Mesendoderm (in vitro differentiated cells): ENCODE measurements around the gene CEP89.
"Not testable (repeated sequence)": the region's sequence is repeated elsewhere in the genome, so short reads cannot be mapped to it uniquely, and the experiment has no call there.

Experiments used
- DNase-seq: peaks from one replicate; pipeline ENCODE4 v3.0.0; 2013
- H2AK5ac ChIP-seq: 2 replicates; pipeline ENCODE4 v1.6.1; 2013; ENCODE audit warnings: low read length, inconsistent platforms
- H2BK120ac ChIP-seq: 2 replicates; pipeline ENCODE4 v1.6.1; 2013; ENCODE audit warnings: low read depth, mild to moderate bottlenecking, low read length, moderate library complexity, mixed read lengths
- H2BK15ac ChIP-seq: replicated peaks from 2 replicates; pipeline ENCODE4 v1.6.1; 2013; ENCODE audit warnings: low read depth, mild to moderate bottlenecking, moderate library complexity
- H2BK5ac ChIP-seq: 2 replicates; pipeline ENCODE4 v1.6.1; 2013; ENCODE audit warnings: low read length, inconsistent platforms
- H3K18ac ChIP-seq: 2 replicates; pipeline ENCODE4 v1.6.1; 2013; ENCODE audit warnings: mild to moderate bottlenecking, low read length, mixed read lengths
- H3K23ac ChIP-seq: one replicate; pipeline ENCODE4 v1.6.1; 2013; ENCODE audit warnings: low read length
- H3K27ac ChIP-seq: 2 replicates; pipeline ENCODE4 v1.5.1; 2013; ENCODE audit warnings: low read depth, mild to moderate bottlenecking, inconsistent platforms, low read length, moderate library complexity
- H3K27me3 ChIP-seq: 2 replicates; pipeline ENCODE4 v1.6.1; 2013; ENCODE audit warnings: low read length, control low read depth, mild to moderate bottlenecking, inconsistent platforms; ENCODE audit not compliant: insufficient read depth, poor library complexity
- H3K36me3 ChIP-seq: 2 replicates; pipeline ENCODE4 v1.6.1; 2013; ENCODE audit warnings: low read length, inconsistent platforms; ENCODE audit not compliant: control insufficient read depth, insufficient read depth
- H3K4ac ChIP-seq: one replicate; pipeline ENCODE4 v1.6.1; 2013; ENCODE audit warnings: low read depth, mild to moderate bottlenecking, low read length, moderate library complexity
- H3K4me1 ChIP-seq: 2 replicates; pipeline ENCODE4 v1.6.1; 2013; ENCODE audit warnings: low read depth, low read length, inconsistent platforms; ENCODE audit not compliant: control insufficient read depth
- H3K4me2 ChIP-seq: 2 replicates; pipeline ENCODE4 v1.6.1; 2013; ENCODE audit warnings: low read length
- H3K4me3 ChIP-seq: 2 replicates; pipeline ENCODE4 v1.5.1; 2013; ENCODE audit warnings: mild to moderate bottlenecking, low read length
- H3K56ac ChIP-seq: one replicate; pipeline ENCODE4 v1.6.1; 2013; ENCODE audit warnings: low read length
- H3K79me1 ChIP-seq: 2 replicates; pipeline ENCODE4 v1.6.1; 2013; ENCODE audit warnings: low read length, inconsistent platforms
- H3K79me2 ChIP-seq: 2 replicates; pipeline ENCODE4 v1.6.1; 2013; ENCODE audit warnings: mild to moderate bottlenecking, low read length; ENCODE audit not compliant: control insufficient read depth, insufficient read depth
- H3K9ac ChIP-seq: 2 replicates; pipeline ENCODE4 v1.6.1; 2013; ENCODE audit warnings: low read length, inconsistent platforms
- H4K5ac ChIP-seq: one replicate; pipeline ENCODE4 v1.6.1; 2013; ENCODE audit warnings: low read length
- H4K8ac ChIP-seq: one replicate; pipeline ENCODE4 v1.6.1; 2013; ENCODE audit warnings: low read depth, mild to moderate bottlenecking, control low read depth, low read length, moderate library complexity
- WGBS: extraction: QIAGEN DNeasy Blood & Tissue Kit; methylation state at CpG from one replicate; pipeline ENCODE4 v1.1.7; 2013; ENCODE audit warnings: low lambda C conversion rate, missing lambda C conversion rate; ENCODE audit not compliant: insufficient coverage; ENCODE audit errors: extremely low coverage; 5-methylcytosine and 5-hydroxymethylcytosine counted together

The CEP89 gene

GRCh38 chr19:32859591-32859990 is 112.2 kb downstream of the CEP89 start:
- no peak overlapping the region for H4K8ac ChIP-seq
- no peak overlapping the region for H2BK5ac ChIP-seq
- H3K4me2 ChIP-seq: no peak overlapping the region
- H3K27me3 ChIP-seq: no peaks in the 10 kb centered on the region
- no peak overlapping the region for H3K4ac ChIP-seq
- no peak overlapping the region for H3K56ac ChIP-seq
- H3K36me3 ChIP-seq: no peaks in the 10 kb centered on the region
- H2BK15ac ChIP-seq: no peak overlapping the region
- WGBS: no CpG with 5 or more reads among the region's 19 CpGs
- H3K18ac ChIP-seq: no peak overlapping the region
- H2AK5ac ChIP-seq: no peak overlapping the region
- H3K4me3 ChIP-seq: no peak overlapping the region
- no peak overlapping the region for H3K23ac ChIP-seq
- H3K79me1 ChIP-seq: no peaks in the 10 kb centered on the region
- H3K9ac ChIP-seq: no peak overlapping the region
- H3K27ac ChIP-seq: no peak overlapping the region
- H2BK120ac ChIP-seq: no peak overlapping the region
- H3K79me2 ChIP-seq: no peaks in the 10 kb centered on the region
- no peak for DNase-seq
- no peak overlapping the region for H4K5ac ChIP-seq
- no peaks in the 10 kb centered on the region for H3K4me1 ChIP-seq

GRCh38 chr19:32858559-32858958 is 113.2 kb downstream of the CEP89 start:
- no peaks in the 10 kb centered on the region for H3K79me1 ChIP-seq
- no peaks in the 10 kb centered on the region for H3K4me1 ChIP-seq
- no peak overlapping the region for H3K4ac ChIP-seq
- H3K56ac ChIP-seq: no peak overlapping the region
- no peaks in the 10 kb centered on the region for H3K36me3 ChIP-seq
- H3K27me3 ChIP-seq: no peaks in the 10 kb centered on the region
- no peak overlapping the region for H3K23ac ChIP-seq
- no peak overlapping the region for H2BK120ac ChIP-seq
- no peak overlapping the region for H4K5ac ChIP-seq
- H3K4me2 ChIP-seq: no peak overlapping the region
- H3K9ac ChIP-seq: no peak overlapping the region
- H3K4me3 ChIP-seq: no peak overlapping the region
- DNase-seq: no peak
- no peak overlapping the region for H2BK5ac ChIP-seq
- H2BK15ac ChIP-seq: no peak overlapping the region
- H4K8ac ChIP-seq: no peak overlapping the region
- H3K27ac ChIP-seq: no peak overlapping the region
- H3K18ac ChIP-seq: no peak overlapping the region
- no peak overlapping the region for H2AK5ac ChIP-seq
- H3K79me2 ChIP-seq: no peaks in the 10 kb centered on the region
- no CpG with 5 or more reads among the region's 10 CpGs for WGBS

- no peak overlapping the region for H2BK15ac ChIP-seq
- no peak overlapping the region for H3K18ac ChIP-seq
- no peak overlapping the region for H3K4me3 ChIP-seq
- H3K27ac ChIP-seq: no peak overlapping the region
- H3K9ac ChIP-seq: no peak overlapping the region
- no peaks in the 10 kb centered on the region for H3K4me1 ChIP-seq
- H2AK5ac ChIP-seq: no peak overlapping the region
- H2BK120ac ChIP-seq: no peak overlapping the region
- WGBS: no CpG with 5 or more reads among the region's 13 CpGs
- no peak overlapping the region for H3K4ac ChIP-seq
- H3K27me3 ChIP-seq: no peaks in the 10 kb centered on the region
- no peak overlapping the region for H2BK5ac ChIP-seq
- no peak overlapping the region for H3K23ac ChIP-seq
- no peaks in the 10 kb centered on the region for H3K79me1 ChIP-seq
- no peak overlapping the region for H4K8ac ChIP-seq
- H3K4me2 ChIP-seq: no peak overlapping the region
- no peaks in the 10 kb centered on the region for H3K36me3 ChIP-seq
- H4K5ac ChIP-seq: no peak overlapping the region
- no peak for DNase-seq
- H3K56ac ChIP-seq: no peak overlapping the region
- no peaks in the 10 kb centered on the region for H3K79me2 ChIP-seq
Observed at GRCh38 chr19:32858155-32858554, 113.6 kb downstream of the CEP89 start.

- H3K18ac ChIP-seq: no peak overlapping the region
- H3K79me2 ChIP-seq: no peaks in the 10 kb centered on the region
- no peak overlapping the region for H2AK5ac ChIP-seq
- no peak overlapping the region for H3K4ac ChIP-seq
- no CpG with 5 or more reads among the region's 5 CpGs for WGBS
- no peak overlapping the region for H3K27ac ChIP-seq
- H3K56ac ChIP-seq: no peak overlapping the region
- no peaks in the 10 kb centered on the region for H3K4me1 ChIP-seq
- no peak overlapping the region for H4K5ac ChIP-seq
- H3K9ac ChIP-seq: no peak overlapping the region
- no peak overlapping the region for H3K4me2 ChIP-seq
- no peaks in the 10 kb centered on the region for H3K36me3 ChIP-seq
- H3K79me1 ChIP-seq: no peaks in the 10 kb centered on the region
- H3K27me3 ChIP-seq: no peaks in the 10 kb centered on the region
- H3K23ac ChIP-seq: no peak overlapping the region
- H3K4me3 ChIP-seq: no peak overlapping the region
- H2BK15ac ChIP-seq: no peak overlapping the region
- H4K8ac ChIP-seq: no peak overlapping the region
- no peak for DNase-seq
- H2BK5ac ChIP-seq: no peak overlapping the region
- H2BK120ac ChIP-seq: no peak overlapping the region
Observed at GRCh38 chr19:32857584-32857983, 114.2 kb downstream of the CEP89 start.

GRCh38 chr19:32856818-32857217 is 114.9 kb downstream of the CEP89 start:
- H3K9ac ChIP-seq, H3K18ac ChIP-seq, H4K5ac ChIP-seq, H2AK5ac ChIP-seq, H2BK5ac ChIP-seq, H3K56ac ChIP-seq, H3K4me3 ChIP-seq, H3K27ac ChIP-seq, H3K4me2 ChIP-seq, H3K4ac ChIP-seq, H3K36me3 ChIP-seq, H3K4me1 ChIP-seq, H3K79me1 ChIP-seq, H2BK15ac ChIP-seq, H3K27me3 ChIP-seq, DNase-seq, H2BK120ac ChIP-seq, H4K8ac ChIP-seq, H3K79me2 ChIP-seq, H3K23ac ChIP-seq: not testable (repeated sequence)
- no CpG with 5 or more reads among the region's 7 CpGs for WGBS

- Histone ChIP-seq H4K5ac (no peak overlapping the region), H2AK5ac (no peak overlapping the region), H3K9ac (no peak overlapping the region), H3K4me1 (no peaks in the 10 kb centered on the region), H3K79me2 (no peaks in the 10 kb centered on the region), H3K27me3 (no peaks in the 10 kb centered on the region), H4K8ac (no peak overlapping the region), H3K27ac (no peak overlapping the region), H3K23ac (no peak overlapping the region), H3K56ac (no peak overlapping the region), H2BK120ac (no peak overlapping the region), H3K79me1 (no peaks in the 10 kb centered on the region), H3K4me2 (no peak overlapping the region), H3K36me3 (no peaks in the 10 kb centered on the region), H3K4ac (no peak overlapping the region), H2BK5ac (no peak overlapping the region), H3K18ac (no peak overlapping the region), H2BK15ac (no peak overlapping the region), H3K4me3 (no peak overlapping the region)
- DNase-seq: no peak
- WGBS: no CpG with 5 or more reads among the region's 6 CpGs
Observed at GRCh38 chr19:32852216-32852615, 119.5 kb downstream of the CEP89 start.
